Measurements from ENCODE around the gene MUC4.
"Not testable (repeated sequence)": the region's sequence is repeated elsewhere in the genome, so short reads cannot be mapped to it uniquely, and the experiment has no call there.

DNA sequence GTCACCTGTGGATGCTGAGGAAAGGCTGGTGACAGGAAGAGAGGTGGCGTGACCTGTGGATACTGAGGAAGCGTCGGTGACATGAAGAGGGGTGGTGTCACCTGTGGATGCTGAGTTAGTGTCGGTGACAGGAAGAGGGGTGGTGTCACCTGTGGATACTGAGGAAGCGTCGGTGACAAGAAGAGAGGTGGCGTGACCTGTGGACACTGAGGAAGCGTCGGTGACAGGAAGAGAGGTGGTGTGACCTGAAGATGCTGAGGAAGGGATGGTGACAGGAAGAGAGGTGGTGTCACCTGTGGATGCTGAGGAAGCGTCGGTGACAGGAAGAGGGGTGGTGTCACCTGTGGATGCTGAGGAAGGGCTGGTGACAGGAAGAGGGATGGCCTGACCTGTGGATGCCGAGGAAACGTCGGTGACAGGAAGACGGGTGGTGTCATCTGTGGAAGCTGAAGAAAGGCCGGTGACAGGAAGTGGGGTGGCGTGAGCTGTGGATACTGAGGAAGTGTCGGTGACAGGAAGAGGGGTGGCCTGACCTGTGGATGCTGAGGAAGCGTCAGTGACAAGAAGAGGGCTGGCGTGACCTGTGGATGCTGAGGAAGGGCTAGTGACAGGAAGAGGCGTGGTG lies 25.8 kb downstream of the MUC4 start:
- TF ChIP-seq, protein P1, sequence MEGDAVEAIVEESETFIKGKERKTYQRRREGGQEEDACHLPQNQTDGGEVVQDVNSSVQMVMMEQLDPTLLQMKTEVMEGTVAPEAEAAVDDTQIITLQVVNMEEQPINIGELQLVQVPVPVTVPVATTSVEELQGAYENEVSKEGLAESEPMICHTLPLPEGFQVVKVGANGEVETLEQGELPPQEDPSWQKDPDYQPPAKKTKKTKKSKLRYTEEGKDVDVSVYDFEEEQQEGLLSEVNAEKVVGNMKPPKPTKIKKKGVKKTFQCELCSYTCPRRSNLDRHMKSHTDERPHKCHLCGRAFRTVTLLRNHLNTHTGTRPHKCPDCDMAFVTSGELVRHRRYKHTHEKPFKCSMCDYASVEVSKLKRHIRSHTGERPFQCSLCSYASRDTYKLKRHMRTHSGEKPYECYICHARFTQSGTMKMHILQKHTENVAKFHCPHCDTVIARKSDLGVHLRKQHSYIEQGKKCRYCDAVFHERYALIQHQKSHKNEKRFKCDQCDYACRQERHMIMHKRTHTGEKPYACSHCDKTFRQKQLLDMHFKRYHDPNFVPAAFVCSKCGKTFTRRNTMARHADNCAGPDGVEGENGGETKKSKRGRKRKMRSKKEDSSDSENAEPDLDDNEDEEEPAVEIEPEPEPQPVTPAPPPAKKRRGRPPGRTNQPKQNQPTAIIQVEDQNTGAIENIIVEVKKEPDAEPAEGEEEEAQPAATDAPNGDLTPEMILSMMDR (IDR thresholded peaks at IDR 0.05; ENCODE audit: low read depth, low read length, missing input control) = not testable (repeated sequence)
- not testable (repeated sequence) for TF ChIP-seq TAF1 (conservative IDR thresholded peaks at IDR 0.05); RXRA (IDR thresholded peaks at IDR 0.05); GABPA (IDR thresholded peaks at IDR 0.05 in 1 of 2, conservative IDR thresholded peaks at IDR 0.05 in 1 of 2); RAD21 (IDR thresholded peaks at IDR 0.05); YY1 (IDR thresholded peaks at IDR 0.05); SP1 (IDR thresholded peaks at IDR 0.05)
- TF ChIP-seq, protein P2, sequence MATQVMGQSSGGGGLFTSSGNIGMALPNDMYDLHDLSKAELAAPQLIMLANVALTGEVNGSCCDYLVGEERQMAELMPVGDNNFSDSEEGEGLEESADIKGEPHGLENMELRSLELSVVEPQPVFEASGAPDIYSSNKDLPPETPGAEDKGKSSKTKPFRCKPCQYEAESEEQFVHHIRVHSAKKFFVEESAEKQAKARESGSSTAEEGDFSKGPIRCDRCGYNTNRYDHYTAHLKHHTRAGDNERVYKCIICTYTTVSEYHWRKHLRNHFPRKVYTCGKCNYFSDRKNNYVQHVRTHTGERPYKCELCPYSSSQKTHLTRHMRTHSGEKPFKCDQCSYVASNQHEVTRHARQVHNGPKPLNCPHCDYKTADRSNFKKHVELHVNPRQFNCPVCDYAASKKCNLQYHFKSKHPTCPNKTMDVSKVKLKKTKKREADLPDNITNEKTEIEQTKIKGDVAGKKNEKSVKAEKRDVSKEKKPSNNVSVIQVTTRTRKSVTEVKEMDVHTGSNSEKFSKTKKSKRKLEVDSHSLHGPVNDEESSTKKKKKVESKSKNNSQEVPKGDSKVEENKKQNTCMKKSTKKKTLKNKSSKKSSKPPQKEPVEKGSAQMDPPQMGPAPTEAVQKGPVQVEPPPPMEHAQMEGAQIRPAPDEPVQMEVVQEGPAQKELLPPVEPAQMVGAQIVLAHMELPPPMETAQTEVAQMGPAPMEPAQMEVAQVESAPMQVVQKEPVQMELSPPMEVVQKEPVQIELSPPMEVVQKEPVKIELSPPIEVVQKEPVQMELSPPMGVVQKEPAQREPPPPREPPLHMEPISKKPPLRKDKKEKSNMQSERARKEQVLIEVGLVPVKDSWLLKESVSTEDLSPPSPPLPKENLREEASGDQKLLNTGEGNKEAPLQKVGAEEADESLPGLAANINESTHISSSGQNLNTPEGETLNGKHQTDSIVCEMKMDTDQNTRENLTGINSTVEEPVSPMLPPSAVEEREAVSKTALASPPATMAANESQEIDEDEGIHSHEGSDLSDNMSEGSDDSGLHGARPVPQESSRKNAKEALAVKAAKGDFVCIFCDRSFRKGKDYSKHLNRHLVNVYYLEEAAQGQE (IDR thresholded peaks at IDR 0.05) = not testable (repeated sequence)
- TF ChIP-seq, protein P3, sequence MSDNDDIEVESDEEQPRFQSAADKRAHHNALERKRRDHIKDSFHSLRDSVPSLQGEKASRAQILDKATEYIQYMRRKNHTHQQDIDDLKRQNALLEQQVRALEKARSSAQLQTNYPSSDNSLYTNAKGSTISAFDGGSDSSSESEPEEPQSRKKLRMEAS (IDR thresholded peaks at IDR 0.05) = not testable (repeated sequence)
- TF ChIP-seq, protein P4, sequence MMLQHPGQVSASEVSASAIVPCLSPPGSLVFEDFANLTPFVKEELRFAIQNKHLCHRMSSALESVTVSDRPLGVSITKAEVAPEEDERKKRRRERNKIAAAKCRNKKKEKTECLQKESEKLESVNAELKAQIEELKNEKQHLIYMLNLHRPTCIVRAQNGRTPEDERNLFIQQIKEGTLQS (IDR thresholded peaks at IDR 0.05) = not testable (repeated sequence)
- TF ChIP-seq, protein P5, sequence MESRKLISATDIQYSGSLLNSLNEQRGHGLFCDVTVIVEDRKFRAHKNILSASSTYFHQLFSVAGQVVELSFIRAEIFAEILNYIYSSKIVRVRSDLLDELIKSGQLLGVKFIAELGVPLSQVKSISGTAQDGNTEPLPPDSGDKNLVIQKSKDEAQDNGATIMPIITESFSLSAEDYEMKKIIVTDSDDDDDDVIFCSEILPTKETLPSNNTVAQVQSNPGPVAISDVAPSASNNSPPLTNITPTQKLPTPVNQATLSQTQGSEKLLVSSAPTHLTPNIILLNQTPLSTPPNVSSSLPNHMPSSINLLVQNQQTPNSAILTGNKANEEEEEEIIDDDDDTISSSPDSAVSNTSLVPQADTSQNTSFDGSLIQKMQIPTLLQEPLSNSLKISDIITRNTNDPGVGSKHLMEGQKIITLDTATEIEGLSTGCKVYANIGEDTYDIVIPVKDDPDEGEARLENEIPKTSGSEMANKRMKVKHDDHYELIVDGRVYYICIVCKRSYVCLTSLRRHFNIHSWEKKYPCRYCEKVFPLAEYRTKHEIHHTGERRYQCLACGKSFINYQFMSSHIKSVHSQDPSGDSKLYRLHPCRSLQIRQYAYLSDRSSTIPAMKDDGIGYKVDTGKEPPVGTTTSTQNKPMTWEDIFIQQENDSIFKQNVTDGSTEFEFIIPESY (IDR thresholded peaks at IDR 0.05) = not testable (repeated sequence)

All from liver (tissue), 3 donors.